IMR-90 (cell line): ENCODE measurements around the gene TBX10. TPM values are rescaled to one million over a fixed set of nuclear protein-coding genes. Genes with fewer than 3 reads are reported as not detected.

Experiments
- ATAC-seq: fragments of 200-7000 bp; cut with Tn5 transposase; 2 replicates; pipeline ENCODE4 v1.9.1; 2020; ENCODE audit warnings: low read depth, mild to moderate bottlenecking, moderate library complexity
- BruUV-seq: library from RNA; stranded (reverse); fragments of 400-500 nt; replicated peaks from 2 replicates; lab custom pipeline; 2021; lab: Mats Ljungman, UMichigan
- CTCF ChIA-PET: fragments of 300-600 bp; formaldehyde crosslinking; extraction: SDS; loops from one replicate; lab custom pipeline; 2021; ENCODE audit warnings: antibody characterized with exemption; lab: Yijun Ruan, JAX
- POLR2A ChIA-PET: fragments of 300-600 bp; sonication (Branson Sonifier 250); formaldehyde crosslinking; loops from one replicate; lab custom pipeline; 2022; ENCODE audit warnings: antibody characterized with exemption; ENCODE audit not compliant: unreplicated experiment; lab: Charles Lee
- DNase-seq: peaks from one replicate; pipeline ENCODE4 v3.0.0; 2013
- H2AFZ ChIP-seq: replicated peaks from 2 replicates; pipeline ENCODE3; 2013; ENCODE audit warnings: low read length, mild to moderate bottlenecking; ENCODE audit not compliant: poor library complexity
- H2AK5ac ChIP-seq: 2 replicates; pipeline ENCODE4 v1.6.1; 2013; ENCODE audit warnings: low read depth, low read length, inconsistent platforms
- H2AK9ac ChIP-seq: replicated peaks from 2 replicates; pipeline ENCODE3; 2013; ENCODE audit warnings: mild to moderate bottlenecking, low read depth, low read length, moderate library complexity; ENCODE audit not compliant: poor library complexity
- H2BK120ac ChIP-seq: 2 replicates; pipeline ENCODE4 v1.6.1; 2013; ENCODE audit warnings: low read depth, low read length, inconsistent platforms
- H2BK15ac ChIP-seq: 3 replicates; pipeline ENCODE4 v1.6.1; 2013; ENCODE audit warnings: low read depth, low read length, inconsistent platforms
- H2BK20ac ChIP-seq: 2 replicates; pipeline ENCODE4 v1.6.1; 2013; ENCODE audit warnings: low read depth, mild to moderate bottlenecking, inconsistent platforms, low read length, moderate library complexity
- H2BK5ac ChIP-seq: 2 replicates; pipeline ENCODE4 v1.6.1; 2013; ENCODE audit warnings: mild to moderate bottlenecking, low read depth, low read length, inconsistent platforms; ENCODE audit not compliant: poor library complexity, severe bottlenecking
- H3K14ac ChIP-seq: replicated peaks from 2 replicates; pipeline ENCODE4 v1.6.1; 2013; ENCODE audit warnings: low read depth, low read length, inconsistent platforms
- H3K18ac ChIP-seq: 2 replicates; pipeline ENCODE4 v1.6.1; 2013; ENCODE audit warnings: low read depth, low read length, control low read depth
- H3K23ac ChIP-seq: 2 replicates; pipeline ENCODE4 v1.6.1; 2013; ENCODE audit warnings: low read depth, low read length, inconsistent platforms
- H3K27ac ChIP-seq: 2 replicates; pipeline ENCODE4 v1.5.1; 2013; ENCODE audit warnings: mild to moderate bottlenecking, control low read depth, low read length; ENCODE audit not compliant: insufficient read depth
- H3K27me3 ChIP-seq: 2 replicates; pipeline ENCODE4 v1.6.1; 2013; ENCODE audit warnings: low read length; ENCODE audit not compliant: control insufficient read depth, insufficient read depth
- H3K36me3 ChIP-seq: 2 replicates; pipeline ENCODE4 v1.6.1; 2013; ENCODE audit warnings: low read length, mixed read lengths; ENCODE audit not compliant: control insufficient read depth, insufficient read depth
- H3K4ac ChIP-seq: 2 replicates; pipeline ENCODE4 v1.6.1; 2013; ENCODE audit warnings: low read depth, low read length, inconsistent platforms
- H3K4me1 ChIP-seq: 2 replicates; pipeline ENCODE4 v1.6.1; 2013; ENCODE audit warnings: low read length, mixed read lengths; ENCODE audit not compliant: control insufficient read depth, insufficient read depth
- H3K4me2 ChIP-seq: 2 replicates; pipeline ENCODE4 v1.6.1; 2013; ENCODE audit warnings: low read depth, mild to moderate bottlenecking, control low read depth, low read length, moderate library complexity
- H3K4me3 ChIP-seq: 2 replicates; pipeline ENCODE4 v1.5.1; 2013; ENCODE audit warnings: low read depth, mild to moderate bottlenecking, control low read depth, low read length, moderate library complexity; ENCODE audit not compliant: insufficient read depth
- H3K56ac ChIP-seq: 2 replicates; pipeline ENCODE4 v1.6.1; 2013; ENCODE audit warnings: low read length, inconsistent platforms; ENCODE audit not compliant: insufficient read depth; ENCODE audit errors: extremely low read depth
- H3K79me1 ChIP-seq, 2 experiments: 2 replicates each; pipeline ENCODE4 v1.6.1; 2013; ENCODE audit warnings: low read length in 2 of 2, inconsistent platforms in 1 of 2, low read depth in 1 of 2
- H3K9ac ChIP-seq: 2 replicates; pipeline ENCODE4 v1.6.1; 2013; ENCODE audit warnings: low read depth, low read length, control low read depth
- H3K9me1 ChIP-seq: 2 replicates; pipeline ENCODE4 v1.6.1; 2013; ENCODE audit warnings: low read length, inconsistent platforms; ENCODE audit not compliant: insufficient read depth
- H3K9me3 ChIP-seq: 2 replicates; pipeline ENCODE4 v1.6.1; 2013; ENCODE audit warnings: low read length; ENCODE audit not compliant: control insufficient read depth, insufficient read depth
- H4K20me1 ChIP-seq: 2 replicates; pipeline ENCODE4 v1.6.1; 2013; ENCODE audit warnings: low read length, inconsistent platforms; ENCODE audit not compliant: insufficient read depth
- H4K5ac ChIP-seq: 2 replicates; pipeline ENCODE4 v1.6.1; 2013; ENCODE audit warnings: mild to moderate bottlenecking, low read depth, low read length, control low read depth
- H4K8ac ChIP-seq, 2 experiments: 2 replicates each; pipeline ENCODE4 v1.6.1; 2013; ENCODE audit warnings: low read depth in 2 of 2, low read length in 2 of 2, control low read depth in 1 of 2, inconsistent platforms in 1 of 2
- H4K91ac ChIP-seq: 2 replicates; pipeline ENCODE4 v1.6.1; 2013; ENCODE audit warnings: low read depth, low read length, inconsistent platforms; ENCODE audit not compliant: insufficient read depth
- BHLHE40 ChIP-seq: fragments of 150-350 bp; IDR thresholded peaks from 2 replicates; pipeline ENCODE4 v1.6.1; 2016; ENCODE audit warnings: mild to moderate bottlenecking, low read depth, low read length
- CEBPB ChIP-seq: IDR thresholded peaks from 2 replicates; pipeline ENCODE4 v1.6.1; 2012; ENCODE audit warnings: low read depth, low read length, improper control_type of control experiment
- CHD1 ChIP-seq: IDR thresholded peaks from 2 replicates; pipeline ENCODE4 v1.6.1; 2012; ENCODE audit warnings: low read depth, low read length, improper control_type of control experiment
- CTCF ChIP-seq: conservative IDR thresholded peaks from 2 replicates; pipeline ENCODE4 v1.5.1; 2012; ENCODE audit warnings: mild to moderate bottlenecking, low read depth, low read length, improper control_type of control experiment
- ELK1 ChIP-seq: fragments of 150-350 bp; IDR thresholded peaks from 2 replicates; pipeline ENCODE4 v1.6.1; 2016; ENCODE audit warnings: low read depth, mild to moderate bottlenecking, low read length, moderate library complexity, borderline replicate concordance
- FOS ChIP-seq: fragments of 150-350 bp; IDR thresholded peaks from 2 replicates; pipeline ENCODE4 v1.6.1; 2016; ENCODE audit warnings: low read depth, low read length
- MAFK ChIP-seq: IDR thresholded peaks from 2 replicates; pipeline ENCODE4 v1.6.1; 2012; ENCODE audit warnings: low read depth, low read length, improper control_type of control experiment
- MAZ ChIP-seq: IDR thresholded peaks from 2 replicates; pipeline ENCODE4 v1.6.1; 2012; ENCODE audit warnings: low read depth, mild to moderate bottlenecking, low read length, improper control_type of control experiment, moderate library complexity, borderline replicate concordance
- MXI1 ChIP-seq: IDR thresholded peaks from 2 replicates; pipeline ENCODE4 v1.6.1; 2012; ENCODE audit warnings: low read depth, mild to moderate bottlenecking, low read length, moderate library complexity, borderline replicate concordance
- NFE2L2 ChIP-seq: fragments of 150-350 bp; IDR thresholded peaks from 2 replicates; pipeline ENCODE4 v1.6.1; 2016; ENCODE audit warnings: low read depth, mild to moderate bottlenecking, low read length
- POLR2A ChIP-seq: IDR thresholded peaks from 2 replicates; pipeline ENCODE4 v1.6.1; 2012; ENCODE audit warnings: mild to moderate bottlenecking, low read depth, low read length
- RCOR1 ChIP-seq: IDR thresholded peaks from 2 replicates; pipeline ENCODE4 v1.6.1; 2012; ENCODE audit warnings: mild to moderate bottlenecking, low read length, improper control_type of control experiment; ENCODE audit not compliant: insufficient replicate concordance
- RFX5 ChIP-seq: IDR thresholded peaks from 2 replicates; pipeline ENCODE4 v1.8.0; 2012; ENCODE audit warnings: low read depth, mild to moderate bottlenecking, low read length, moderate library complexity
- SMC3 ChIP-seq: fragments of 150-350 bp; IDR thresholded peaks from 2 replicates; pipeline ENCODE4 v1.6.1; 2016; ENCODE audit warnings: low read depth, mild to moderate bottlenecking, antibody characterized with exemption, low read length, moderate library complexity
- USF2 ChIP-seq: fragments of 150-350 bp; IDR thresholded peaks from 2 replicates; pipeline ENCODE4 v1.6.1; 2017; ENCODE audit warnings: mild to moderate bottlenecking, antibody characterized with exemption, low read length, low read depth
- WGBS, 2 experiments: methylation state at CpG; one replicate each; pipeline versions ENCODE4 v1.1.5 to v1.1.7; 2013; ENCODE audit warnings: missing lambda C conversion rate in 2 of 2; ENCODE audit not compliant: insufficient read length in 1 of 2; ENCODE audit errors: extremely low coverage in 2 of 2; 5-methylcytosine and 5-hydroxymethylcytosine counted together
- dilution Hi-C: fragments of 300-500 bp; cut with HindIII; formaldehyde crosslinking; loops from one replicate; pipeline ENCODE4 v1.14.3; 2018; ENCODE audit warnings: low sequenced_read_pairs; ENCODE audit not compliant: unreplicated experiment
- in situ Hi-C: fragments of 300-500 bp; cut with MboI; formaldehyde crosslinking; loops from 3 replicates; pipeline ENCODE4 v1.14.3; 2019; ENCODE audit warnings: low sequenced_read_pairs, inconsistent platforms, mixed read lengths
- intact Hi-C: fragments of 100-400 bp; cut with micrococcal nuclease; formaldehyde crosslinking; loops from 2 replicates; pipeline ENCODE4 v1.10.0; 2022
- polyA plus RNA-seq, 3 experiments: library from polyadenylated mRNA; depleted of rRNA; stranded (reverse); fragments of >200 nt; gene quantifications; 2 replicates each; pipeline ENCODE4 v1.2.3, GENCODE V29; 2012; ENCODE audit warnings: low replicate concordance in 1 of 3
- total RNA-seq: library from RNA; depleted of rRNA; stranded (reverse); fragments of >200 nt; gene quantifications from 2 replicates; pipeline ENCODE4 v1.2.3, GENCODE V29; 2012

Gene TBX10
- total and polyA plus RNA-seq, 2 of the 4 experiments (the other 2 are of a cell fraction), result not detected

GRCh38 chr11:67611704-67612587 lies 27.6 kb downstream of the TBX10 start:
- Histone ChIP-seq H3K27me3 (peaks cover 13% of the 10 kb centered on the region), H4K5ac (no peak overlapping the region), H4K8ac (no peak overlapping the region), H2BK15ac (no peak overlapping the region), H2AFZ (no peak overlapping the region), H3K14ac (no peak overlapping the region), H3K9ac (no peak overlapping the region), H3K9me3 (no peaks in the 10 kb centered on the region), H3K27ac (no peak overlapping the region), H3K9me1 (no peaks in the 10 kb centered on the region), H4K20me1 (no peaks in the 10 kb centered on the region; the same call in 1 of the 2 replicates), H3K79me1 (peaks cover 18 to 21% of the 10 kb centered on the region in 2 experiments), H3K23ac (no peak overlapping the region), H4K91ac (no peak overlapping the region), H2BK20ac (no peak overlapping the region), H3K4me3 (no peak overlapping the region), H3K4me1 (peaks cover 6% of the 10 kb centered on the region; the same call in 1 of the 2 replicates), H2BK5ac (no peak overlapping the region), H3K4me2 (no peak overlapping the region), H3K4ac (no peak overlapping the region), H3K18ac (no peak overlapping the region), H3K36me3 (peaks cover 36% of the 10 kb centered on the region), H2AK5ac (no peak overlapping the region), H2BK120ac (no peak overlapping the region), H2AK9ac (no peak overlapping the region), H3K56ac (no peak overlapping the region)
- no peak for DNase-seq
- intact Hi-C loops (no loop called here), in situ Hi-C loops (no loop called here), dilution Hi-C loops (no loop called here)
- CTCF ChIA-PET, result no interaction called here
- no peak for ATAC-seq
- POLR2A ChIA-PET, result no interaction called here
- WGBS, 2 experiments, result 91% methylated on average over 16 of the region's 37 CpGs; no CpG with 5 or more reads in 1 of the 2 experiments
- no TSS peak for BruUV-seq
- no peak for TF ChIP-seq CEBPB
- TF ChIP-seq MAZ, result no peak
- TF ChIP-seq RCOR1, result no peak
- no peak for TF ChIP-seq CTCF
- no peak for TF ChIP-seq BHLHE40
- no peak for TF ChIP-seq FOS
- TF ChIP-seq POLR2A, result no peak
- no peak for TF ChIP-seq RFX5
- no peak for TF ChIP-seq MXI1
- no peak for TF ChIP-seq USF2
- TF ChIP-seq SMC3, result no peak
- no peak for TF ChIP-seq CHD1
- no peak for TF ChIP-seq MAFK
- TF ChIP-seq NFE2L2, result no peak
- no peak for TF ChIP-seq ELK1
